MM.1S (cell line): ENCODE results near the gene C17orf75.

Experiments used
- DNase-seq: peaks from one replicate; pipeline ENCODE4 v3.0.0-alpha.2; 2015
- H2AFZ ChIP-seq: fragments of 300-600 bp; sonication (generic); 2 replicates; pipeline ENCODE4 v1.6.0; 2016; ENCODE audit warnings: antibody characterized with exemption, low read length
- H3F3A ChIP-seq: fragments of 300-600 bp; sonication (generic); 2 replicates; pipeline ENCODE4 v1.6.1; 2016; ENCODE audit warnings: mild to moderate bottlenecking, antibody characterized with exemption, low read length, moderate library complexity, mixed read lengths; ENCODE audit not compliant: insufficient read depth
- H3K27ac ChIP-seq: fragments of 300-600 bp; sonication (generic); 2 replicates; pipeline ENCODE4 v1.5.1; 2016; ENCODE audit warnings: mild to moderate bottlenecking, low read length
- H3K27me3 ChIP-seq: fragments of 300-600 bp; sonication (generic); replicated peaks from 2 replicates; pipeline ENCODE4 v1.6.0; 2016; ENCODE audit warnings: low read length; ENCODE audit not compliant: insufficient read depth
- H3K36me3 ChIP-seq: fragments of 300-600 bp; sonication (generic); replicated peaks from 2 replicates; pipeline ENCODE4 v1.6.1; 2016; ENCODE audit warnings: mild to moderate bottlenecking, low read length, mixed read lengths; ENCODE audit not compliant: insufficient read depth
- H3K4me1 ChIP-seq: fragments of 300-600 bp; sonication (generic); 2 replicates; pipeline ENCODE4 v1.6.1; 2016; ENCODE audit warnings: low read length, mixed read lengths
- H3K4me2 ChIP-seq: fragments of 300-600 bp; sonication (generic); 2 replicates; pipeline ENCODE4 v1.6.0; 2016; ENCODE audit warnings: low read depth, low read length
- H3K4me3 ChIP-seq: fragments of 300-600 bp; sonication (generic); 2 replicates; pipeline ENCODE4 v1.5.1; 2016; ENCODE audit warnings: low read length, mixed read lengths
- H3K79me2 ChIP-seq: fragments of 300-600 bp; sonication (generic); 2 replicates; pipeline ENCODE4 v1.6.1; 2016; ENCODE audit warnings: mixed run types, low read length, mixed read lengths
- H3K9ac ChIP-seq: fragments of 300-600 bp; sonication (generic); 2 replicates; pipeline ENCODE4 v1.6.1; 2016; ENCODE audit warnings: low read length, mixed read lengths
- H3K9me2 ChIP-seq: fragments of 300-600 bp; sonication (generic); replicated peaks from 2 replicates; pipeline ENCODE4 v1.6.1; 2016; ENCODE audit warnings: mild to moderate bottlenecking, low read length, mixed read lengths; ENCODE audit not compliant: insufficient read depth
- H3K9me3 ChIP-seq: fragments of 300-600 bp; sonication (generic); replicated peaks from 2 replicates; pipeline ENCODE4 v1.6.1; 2016; ENCODE audit warnings: mild to moderate bottlenecking, low read length, mixed read lengths; ENCODE audit not compliant: insufficient read depth
- H4K20me1 ChIP-seq: fragments of 300-600 bp; sonication (generic); 2 replicates; pipeline ENCODE4 v1.6.1; 2016; ENCODE audit warnings: mild to moderate bottlenecking, low read length, moderate library complexity, mixed read lengths; ENCODE audit not compliant: insufficient read depth
- CTCF ChIP-seq: fragments of 300-600 bp; sonication (generic); IDR thresholded peaks from 2 replicates; pipeline ENCODE4 v1.5.1; 2016; ENCODE audit warnings: antibody characterized with exemption, low read length, mixed read lengths
- EZH2 ChIP-seq: fragments of 300-600 bp; sonication (generic); optimal IDR thresholded peaks from 2 replicates; pipeline ENCODE3; 2017; ENCODE audit warnings: low read depth, mild to moderate bottlenecking, antibody characterized with exemption, low read length, mixed read lengths
- EZH2phosphoT487 ChIP-seq: fragments of 300-600 bp; sonication (generic); IDR thresholded peaks from 2 replicates; pipeline ENCODE4 v1.6.1; 2018; ENCODE audit warnings: antibody characterized with exemption, low read length

The C17orf75 gene

DNA sequence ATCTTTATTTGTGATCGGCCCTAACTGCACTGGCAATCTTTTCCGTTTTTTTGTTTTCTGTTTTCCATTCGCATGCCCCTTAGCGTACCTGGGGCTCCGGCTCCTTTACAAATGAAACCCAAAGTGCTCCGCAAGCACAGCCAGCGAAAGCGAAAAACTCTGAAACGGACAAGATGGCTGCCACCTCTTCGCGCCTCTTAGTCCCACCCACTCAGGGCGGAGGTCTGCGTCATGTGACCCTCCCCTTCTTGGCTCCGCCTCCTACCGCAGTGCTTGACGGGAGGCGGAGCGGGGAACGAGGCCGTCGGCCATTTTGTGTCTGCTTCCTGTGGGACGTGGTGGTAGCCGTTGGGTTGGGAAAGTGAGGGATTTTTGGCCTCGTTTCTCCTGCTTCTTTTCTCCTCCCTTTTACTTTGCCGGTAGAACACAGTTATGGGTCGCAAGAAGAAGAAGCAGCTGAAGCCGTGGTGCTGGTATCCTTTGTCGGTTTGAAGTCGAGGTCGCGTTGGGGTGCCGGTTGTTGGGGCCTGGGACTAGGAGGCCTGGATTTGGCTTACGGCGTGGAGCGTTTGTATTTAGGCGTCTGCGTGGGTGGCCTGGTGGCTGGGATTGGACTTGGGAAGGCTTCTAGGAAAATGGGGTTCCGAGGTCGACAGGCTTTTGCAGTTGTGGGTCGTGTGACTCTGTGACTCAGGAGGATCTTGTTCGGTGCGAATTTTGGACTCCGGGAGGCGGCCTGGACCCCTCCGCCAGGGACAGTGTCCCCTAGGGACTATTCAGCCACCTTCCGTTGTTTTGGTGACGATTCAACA lies 8.1 kb upstream of the C17orf75 start, which contains the start of gene ZNF207:
ZNF207 (plus strand) TSS at position 304 of the 812 bp plus-strand sequence; CDS start at position 433, 129 bp downstream.
- Histone ChIP-seq H3K79me2 (peaks cover 57% of the 10 kb centered on the region), H3F3A (peaks cover 15% of the 10 kb centered on the region; the same call in 1 of the 2 replicates), H3K9ac (peak within 1 kb of the TSS; percentile 95), H3K9me2 (no peaks in the 10 kb centered on the region), H3K4me1 (peaks cover 7% of the 10 kb centered on the region), H3K27me3 (no peaks in the 10 kb centered on the region), H3K36me3 (peaks cover 23% of the 10 kb centered on the region), H4K20me1 (peaks cover 33% of the 10 kb centered on the region), H3K4me3 (peak within 1 kb of the TSS; percentile 84), H3K27ac (peak within 1 kb of the TSS; percentile 89), H3K9me3 (no peaks in the 10 kb centered on the region), H3K4me2 (peak within 1 kb of the TSS; percentile 97), H2AFZ (peak within 1 kb of the TSS; percentile 94)
- TF ChIP-seq EZH2phosphoT487 (no peak), CTCF (no peak), EZH2 (no peak)
- DNase-seq = peak; percentile 97

DNA sequence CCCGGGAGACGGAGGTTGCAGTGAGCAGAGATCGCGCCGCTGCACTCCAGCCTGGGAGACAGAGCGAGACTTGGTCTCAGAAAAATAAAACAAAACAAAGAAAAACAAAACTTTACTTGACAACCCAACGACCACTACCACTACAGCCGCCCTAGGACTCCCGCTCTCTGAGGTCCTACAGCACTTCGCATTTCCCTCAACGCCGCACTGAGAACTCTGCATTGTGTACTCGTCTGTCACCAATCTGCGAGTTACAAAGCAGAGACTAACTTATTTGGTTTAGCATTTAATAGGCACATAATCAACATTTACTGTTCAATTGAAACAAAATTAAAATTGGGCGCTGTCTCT lies 7.5 kb upstream of the C17orf75 start:
- Histone ChIP-seq H3K27me3 (no peaks in the 10 kb centered on the region), H3K36me3 (peaks cover 20% of the 10 kb centered on the region), H3K27ac (peak overlapping the region; percentile 89), H3F3A (peaks cover 15% of the 10 kb centered on the region; the same call in 1 of the 2 replicates), H3K9ac (peak overlapping the region; percentile 95), H3K4me3 (peak overlapping the region; percentile 84), H3K9me2 (no peaks in the 10 kb centered on the region), H3K4me2 (peak overlapping the region; percentile 82), H4K20me1 (peaks cover 27% of the 10 kb centered on the region), H3K9me3 (no peaks in the 10 kb centered on the region), H2AFZ (peak overlapping the region; percentile 94), H3K79me2 (peaks cover 51% of the 10 kb centered on the region), H3K4me1 (peaks cover 7% of the 10 kb centered on the region)
- peak; percentile 23 for DNase-seq
- TF ChIP-seq EZH2 (no peak), EZH2phosphoT487 (no peak)

DNA sequence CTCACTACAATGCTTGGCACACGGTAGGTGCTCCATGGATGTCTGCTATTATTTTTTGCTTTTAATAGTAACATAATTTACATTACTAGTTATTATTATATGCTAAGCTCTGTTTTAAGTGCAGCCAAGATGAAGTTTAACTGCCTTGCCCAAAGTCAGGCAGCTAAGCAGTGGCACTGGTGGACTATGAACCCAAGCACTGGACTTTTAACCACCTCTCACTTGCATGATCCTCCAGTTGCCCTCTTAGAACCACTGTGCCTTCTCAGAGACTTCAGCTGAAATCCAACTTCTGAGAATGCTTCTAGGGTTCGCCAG lies 6.5 kb upstream of the C17orf75 start:
- Histone ChIP-seq H3F3A (peaks cover 15% of the 10 kb centered on the region; the same call in 1 of the 2 replicates), H3K27ac (no peak overlapping the region), H3K9me3 (no peaks in the 10 kb centered on the region), H2AFZ (no peak overlapping the region), H3K27me3 (no peaks in the 10 kb centered on the region), H3K36me3 (peaks cover 15% of the 10 kb centered on the region), H4K20me1 (peaks cover 19% of the 10 kb centered on the region), H3K4me2 (no peak overlapping the region), H3K4me3 (no peak overlapping the region), H3K79me2 (peaks cover 41% of the 10 kb centered on the region), H3K9me2 (no peaks in the 10 kb centered on the region), H3K4me1 (peaks cover 7% of the 10 kb centered on the region), H3K9ac (no peak overlapping the region)
- TF ChIP-seq EZH2phosphoT487 (no peak), EZH2 (no peak), CTCF (no peak)
- DNase-seq = no peak
